ENCODE data around the gene RAD51.

GRCh38 chr15:40688932-40689799 lies 5.8 kb upstream of the RAD51 start:
- no peak for TF ChIP-seq CTCF (IDR thresholded peaks at IDR 0.05 in 2 of 3, conservative IDR thresholded peaks at IDR 0.05 in 1 of 3; ENCODE audit: borderline replicate concordance in 1 of 3, insufficient read depth in 1 of 3, low read depth in 2 of 3, low read length in 2 of 3)
- TF ChIP-seq POLR2A (IDR thresholded peaks at IDR 0.05; ENCODE audit: borderline replicate concordance, extremely low read depth, insufficient read depth, insufficient read length): no peak
- no peak for TF ChIP-seq EGR1 (IDR thresholded peaks at IDR 0.05; ENCODE audit: low read depth)
- no peak for TF ChIP-seq POLR2AphosphoS5 (IDR thresholded peaks at IDR 0.05; ENCODE audit: low read depth, low read length)
- no peak for TF ChIP-seq EZH2 (IDR thresholded peaks at IDR 0.05)
- no peak for TF ChIP-seq SP1 (IDR thresholded peaks at IDR 0.05; ENCODE audit: low read depth)
- TF ChIP-seq SRF (IDR thresholded peaks at IDR 0.05; ENCODE audit: low read depth): no peak
- TF ChIP-seq ZFX (IDR thresholded peaks at IDR 0.05): no peak
- no peak for TF ChIP-seq JUND (IDR thresholded peaks at IDR 0.05)
- no peak for TF ChIP-seq REST (IDR thresholded peaks at IDR 0.05; ENCODE audit: low read depth)
- TF ChIP-seq RAD21 (IDR thresholded peaks at IDR 0.05; ENCODE audit: low read depth): no peak

Data from HCT116 (cell line).